Effector memory CD4-positive, alpha-beta T cell (primary cell): ENCODE measurements around the gene DES.

Experiments used
- DNase-seq, 3 donors: peaks; one replicate each; pipeline ENCODE4 v3.0.0-alpha.2; 2020
- H3K27ac ChIP-seq: 2 replicates; pipeline ENCODE4 v1.7.0; 2013; ENCODE audit warnings: mild to moderate bottlenecking, low read length, moderate library complexity; ENCODE audit not compliant: insufficient read depth, poor library complexity, severe bottlenecking
- H3K27me3 ChIP-seq: replicated peaks from 2 replicates; pipeline ENCODE4 v1.7.0; 2013; ENCODE audit warnings: mild to moderate bottlenecking, low read length; ENCODE audit not compliant: insufficient read depth, control insufficient read depth, poor library complexity, severe bottlenecking
- H3K36me3 ChIP-seq: 2 replicates; pipeline ENCODE4 v1.7.0; 2013; ENCODE audit warnings: mild to moderate bottlenecking, low read length, moderate library complexity; ENCODE audit not compliant: control insufficient read depth, insufficient read depth
- H3K4me1 ChIP-seq: 2 replicates; pipeline ENCODE4 v1.7.0; 2013; ENCODE audit warnings: low read length, mild to moderate bottlenecking; ENCODE audit not compliant: control insufficient read depth, insufficient read depth, poor library complexity, severe bottlenecking
- H3K4me3 ChIP-seq: 2 replicates; pipeline ENCODE4 v1.7.0; 2013; ENCODE audit warnings: low read length, low read depth, mild to moderate bottlenecking; ENCODE audit not compliant: insufficient read depth, poor library complexity, severe bottlenecking
- H3K9me3 ChIP-seq: 2 replicates; pipeline ENCODE4 v1.7.0; 2013; ENCODE audit warnings: mild to moderate bottlenecking, low read length, moderate library complexity; ENCODE audit not compliant: control insufficient read depth

Gene DES

GRCh38 chr2:219428469-219428868, 10.3 kb downstream of the DES start:
- DNase-seq = no peak
- no peaks in the 10 kb centered on the region for H3K4me1 ChIP-seq
- no peaks in the 10 kb centered on the region for H3K9me3 ChIP-seq
- no peak overlapping the region for H3K27ac ChIP-seq
- peaks cover 3% of the 10 kb centered on the region for H3K27me3 ChIP-seq
- H3K4me3 ChIP-seq = no peak overlapping the region
- H3K36me3 ChIP-seq = no peaks in the 10 kb centered on the region

DNA sequence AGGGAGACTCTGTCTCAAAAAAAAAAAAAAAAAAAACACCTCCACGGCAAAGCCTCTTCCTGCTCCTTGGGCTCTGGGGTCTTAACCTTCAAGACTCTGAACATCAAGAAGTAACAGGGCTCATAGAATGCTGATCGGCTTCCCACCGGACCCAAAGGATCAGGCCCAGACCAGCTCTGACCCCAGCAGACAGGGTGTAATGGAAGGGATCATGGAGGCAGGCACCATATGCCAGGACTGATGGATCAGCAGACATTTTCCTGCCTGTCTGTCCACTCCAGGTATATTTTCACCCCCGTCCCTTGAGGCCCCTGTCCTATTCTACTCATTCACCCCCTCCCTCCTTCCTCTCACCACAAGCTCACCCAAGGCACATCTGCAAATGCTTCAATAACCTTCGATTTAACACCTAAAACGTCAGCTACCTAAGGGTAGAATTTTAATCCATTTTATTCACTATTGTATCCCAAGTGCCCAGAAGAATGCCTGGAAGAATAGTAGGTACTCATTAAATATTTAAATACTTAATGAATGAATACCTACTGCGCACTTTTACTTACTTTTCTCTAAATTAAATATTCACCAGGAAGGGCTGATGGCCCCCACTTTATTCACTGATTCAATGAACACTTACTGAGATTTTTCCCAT, 11.9 kb downstream of the DES start:
- peaks cover 6% of the 10 kb centered on the region for H3K4me1 ChIP-seq
- no peak overlapping the region for H3K4me3 ChIP-seq
- H3K27me3 ChIP-seq = peaks cover 3% of the 10 kb centered on the region
- no peaks in the 10 kb centered on the region for H3K9me3 ChIP-seq
- H3K36me3 ChIP-seq = no peaks in the 10 kb centered on the region
- H3K27ac ChIP-seq = no peak overlapping the region
- no peak for DNase-seq

DNA sequence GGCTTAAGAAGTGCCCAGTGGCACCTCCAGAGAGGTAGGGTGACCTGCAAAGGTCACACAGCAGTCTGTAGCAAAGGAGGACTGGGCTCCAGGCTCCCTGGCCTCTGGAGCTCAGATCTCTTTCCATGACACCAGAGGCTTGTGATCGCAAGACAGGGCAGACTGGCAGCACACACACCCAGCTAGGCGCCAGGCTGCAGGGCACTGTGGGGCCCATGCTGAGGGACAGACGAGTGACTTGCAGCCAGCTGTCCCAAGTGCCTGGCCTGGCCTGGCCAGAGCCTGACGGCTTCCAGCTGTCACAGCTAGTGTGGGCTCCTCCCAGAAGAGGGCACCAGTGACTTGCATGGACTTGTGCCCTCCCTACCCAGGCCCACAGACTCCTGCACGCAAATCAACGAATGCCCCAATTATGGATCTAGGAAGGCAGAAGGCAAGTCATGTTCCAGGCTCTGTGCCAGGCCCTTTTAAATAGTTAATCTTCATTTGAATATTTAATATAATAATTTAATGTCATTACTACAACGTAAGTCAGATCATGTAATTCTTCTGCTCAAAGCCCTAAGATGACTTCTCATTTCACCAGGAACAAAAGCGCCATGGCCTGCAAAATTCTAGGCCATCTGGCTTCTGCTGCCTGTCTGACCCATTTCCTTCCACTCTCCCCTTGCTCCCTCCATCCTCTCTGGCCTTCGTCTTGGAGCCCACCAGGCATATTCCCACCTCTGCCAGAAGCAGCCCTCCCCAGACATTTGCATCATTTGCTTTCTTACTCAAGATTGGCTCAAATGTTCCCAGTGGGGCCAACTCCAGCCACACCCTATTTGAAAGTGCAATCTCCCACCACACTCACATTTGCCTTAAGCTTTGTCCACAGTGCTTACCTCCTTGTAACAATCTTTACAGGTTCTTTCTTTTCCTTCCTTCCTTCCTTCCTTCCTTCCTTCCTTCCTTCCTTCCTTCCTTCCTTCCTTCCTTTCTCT, 12.7 kb downstream of the DES start:
- H3K4me1 ChIP-seq = peaks cover 8% of the 10 kb centered on the region
- peaks cover 9% of the 10 kb centered on the region for H3K27me3 ChIP-seq
- no peak for DNase-seq
- H3K27ac ChIP-seq = no peak overlapping the region
- no peak overlapping the region for H3K4me3 ChIP-seq
- H3K36me3 ChIP-seq = no peaks in the 10 kb centered on the region
- no peaks in the 10 kb centered on the region for H3K9me3 ChIP-seq

DNA sequence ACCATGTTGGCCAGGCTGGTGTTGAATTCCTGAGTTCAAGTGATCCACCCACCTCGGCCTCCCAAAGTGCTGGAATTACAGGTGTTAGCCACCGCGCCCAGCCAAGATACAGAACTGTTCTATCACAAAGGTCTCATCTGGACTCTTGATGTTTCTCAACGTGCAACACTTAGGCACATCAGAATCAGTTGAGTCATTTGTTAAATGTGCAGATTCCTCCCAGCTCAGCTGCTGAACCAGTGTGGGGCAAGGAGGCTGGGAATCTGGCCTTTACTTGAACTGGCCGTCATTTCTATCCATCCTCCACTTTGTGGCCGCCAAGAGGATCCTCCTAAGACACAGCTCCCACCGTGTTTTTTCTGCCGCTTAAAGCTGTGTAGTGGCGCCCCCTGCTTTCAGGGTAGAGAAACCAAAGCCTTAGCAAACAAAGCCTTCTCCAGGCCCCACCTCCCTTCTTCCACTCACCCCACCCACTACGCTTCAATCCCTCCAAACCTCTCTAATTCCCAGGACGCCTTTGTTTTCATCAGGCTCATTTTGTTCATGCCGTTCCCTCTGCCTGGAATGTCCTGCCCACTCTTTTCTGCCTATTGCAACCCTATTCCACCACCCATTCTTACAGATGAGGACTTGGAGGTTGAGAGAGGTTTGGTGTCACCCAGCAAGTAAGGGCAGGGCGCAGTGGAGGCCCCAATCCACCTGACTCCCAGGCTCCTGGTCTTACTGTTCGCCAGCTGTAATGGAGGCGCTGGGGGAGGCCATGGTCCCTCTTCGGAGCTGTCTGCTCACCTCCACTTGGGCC, 15.7 kb downstream of the DES start:
- Histone ChIP-seq H3K4me3 (no peak overlapping the region), H3K27me3 (peaks cover 8% of the 10 kb centered on the region), H3K4me1 (peaks cover 8% of the 10 kb centered on the region), H3K36me3 (no peaks in the 10 kb centered on the region), H3K27ac (no peak overlapping the region), H3K9me3 (no peaks in the 10 kb centered on the region)
- no peak for DNase-seq

GRCh38 chr2:219434468-219434717, 16.2 kb downstream of the DES start:
- peaks cover 8% of the 10 kb centered on the region for H3K4me1 ChIP-seq
- no peaks in the 10 kb centered on the region for H3K36me3 ChIP-seq
- no peak overlapping the region for H3K4me3 ChIP-seq
- peaks cover 8% of the 10 kb centered on the region for H3K27me3 ChIP-seq
- no peak for DNase-seq
- no peak overlapping the region for H3K27ac ChIP-seq
- H3K9me3 ChIP-seq = no peaks in the 10 kb centered on the region

- H3K4me1 ChIP-seq = peaks cover 8% of the 10 kb centered on the region
- no peak within 1 kb of the TSS for H3K27ac ChIP-seq
- no peak within 1 kb of the TSS for H3K4me3 ChIP-seq
- H3K27me3 ChIP-seq = peaks cover 8% of the 10 kb centered on the region
- no peak for DNase-seq
- H3K9me3 ChIP-seq = no peaks in the 10 kb centered on the region
- H3K36me3 ChIP-seq = no peaks in the 10 kb centered on the region
These were observed 16.7 kb downstream of the DES start, which contains the start of gene SPEG for GRCh38 chr2:219434718-219435525. TSS of gene SPEG (plus strand) at chr2:219434843. CDS start at chr2:219434978, 135 bp downstream.

DNA sequence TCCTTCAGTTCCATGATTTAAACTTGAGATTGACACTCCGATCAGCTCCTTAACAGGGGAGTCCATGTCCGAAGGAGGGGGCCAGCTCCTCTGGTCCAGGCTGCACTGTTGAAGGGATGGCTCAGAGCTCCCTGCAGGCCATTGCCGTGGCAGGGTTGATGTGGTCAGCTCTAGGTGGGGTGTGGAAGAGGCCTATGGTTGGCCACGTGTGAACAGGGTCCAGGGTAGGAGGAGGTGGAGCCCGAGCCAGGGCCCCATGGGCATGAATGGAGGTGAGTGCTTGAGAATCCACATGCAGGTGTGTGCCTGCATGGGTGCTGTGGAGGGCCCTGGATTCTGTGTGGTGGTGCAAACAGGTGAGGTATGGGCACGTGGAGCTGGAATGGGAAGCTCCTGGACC, 17.5 kb downstream of the DES start:
- H3K27me3 ChIP-seq = peaks cover 8% of the 10 kb centered on the region
- no peak overlapping the region for H3K4me3 ChIP-seq
- H3K36me3 ChIP-seq = no peaks in the 10 kb centered on the region

DNA sequence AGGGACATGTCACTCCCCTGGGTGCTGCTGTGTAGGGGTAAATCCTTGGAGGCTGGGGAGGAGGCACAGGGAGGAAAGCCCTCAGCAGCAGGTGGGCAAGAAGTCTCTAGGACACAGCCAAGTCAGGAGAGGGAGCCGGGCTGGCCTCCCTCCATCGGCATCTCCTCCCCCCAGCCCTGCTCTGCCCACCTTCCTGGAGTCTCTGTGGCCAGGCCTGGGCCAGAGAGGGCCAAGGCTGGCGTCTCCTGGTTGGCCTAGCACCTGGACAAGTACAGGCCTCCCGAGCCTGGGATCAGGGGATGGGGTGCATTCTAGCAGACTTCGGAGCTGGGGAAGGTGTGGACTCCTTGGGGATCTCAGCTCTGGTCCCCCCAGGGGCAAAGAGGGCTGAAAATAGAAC, 18.3 kb downstream of the DES start:
- no peak for DNase-seq
- H3K4me3 ChIP-seq = no peak overlapping the region
- no peaks in the 10 kb centered on the region for H3K9me3 ChIP-seq
- peaks cover 8% of the 10 kb centered on the region for H3K4me1 ChIP-seq
- H3K36me3 ChIP-seq = no peaks in the 10 kb centered on the region
- H3K27me3 ChIP-seq = peaks cover 8% of the 10 kb centered on the region
- H3K27ac ChIP-seq = no peak overlapping the region

More for the DNA sequence above, 17.5 kb downstream of the DES start:
- Histone ChIP-seq H3K4me1 (peaks cover 8% of the 10 kb centered on the region), H3K27ac (no peak overlapping the region), H3K9me3 (no peaks in the 10 kb centered on the region)
- DNase-seq = no peak

DNA sequence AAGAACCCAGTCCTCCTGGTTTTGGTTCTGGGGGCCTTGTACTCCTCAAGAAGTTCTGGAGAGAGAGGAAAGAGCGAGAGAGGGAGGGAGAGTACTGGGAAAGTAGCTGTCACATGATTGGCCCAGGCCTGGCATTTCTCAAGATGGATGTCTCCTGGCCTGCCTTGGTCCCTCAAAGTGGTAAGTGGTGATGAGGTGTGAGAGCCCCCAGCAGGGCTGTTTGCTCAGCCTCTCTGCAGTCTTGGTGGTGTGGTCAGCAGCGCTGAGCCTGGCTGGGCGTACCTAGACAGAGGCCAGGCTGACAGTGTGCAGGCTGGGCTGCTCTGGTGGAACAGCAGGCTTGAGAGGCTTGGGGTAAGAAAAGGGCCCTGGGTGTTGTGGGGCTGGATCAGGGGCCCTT, 19.0 kb downstream of the DES start:
- Histone ChIP-seq H3K4me1 (peaks cover 8% of the 10 kb centered on the region), H3K36me3 (no peaks in the 10 kb centered on the region), H3K4me3 (no peak overlapping the region), H3K27me3 (peaks cover 8% of the 10 kb centered on the region), H3K9me3 (no peaks in the 10 kb centered on the region), H3K27ac (no peak overlapping the region)
- no peak for DNase-seq
